Liver (tissue), 9 donors: ENCODE measurements around the gene GLS. TPM values are rescaled to one million over a fixed set of nuclear protein-coding genes. Genes with fewer than 3 reads are reported as not detected.

Source experiments
- DNase-seq: peaks from one replicate; pipeline ENCODE4 v3.0.0-alpha.2; 2017; ENCODE audit warnings: low spot score
- H3K27ac ChIP-seq, 2 donors: one replicate each; pipeline ENCODE4 v1.7.0; 2013; ENCODE audit warnings: inconsistent platforms in 2 of 2, low read length in 2 of 2, control low read depth in 1 of 2, low read depth in 1 of 2, mild to moderate bottlenecking in 1 of 2
- H3K27me3 ChIP-seq, 4 donors: one replicate each; pipeline versions ENCODE4 v1.6.1 to v1.7.0; 2013; ENCODE audit warnings: low read length in 3 of 4, inconsistent platforms in 1 of 4, mild to moderate bottlenecking in 1 of 4, moderate library complexity in 1 of 4; ENCODE audit not compliant: control insufficient read depth in 4 of 4, insufficient read depth in 4 of 4
- H3K36me3 ChIP-seq, 4 donors: one replicate each; pipeline versions ENCODE4 v1.6.1 to v1.7.0; 2013; ENCODE audit warnings: low read length in 3 of 4, mild to moderate bottlenecking in 3 of 4, low read depth in 1 of 4, moderate library complexity in 1 of 4; ENCODE audit not compliant: control insufficient read depth in 4 of 4, insufficient read depth in 3 of 4
- H3K4me1 ChIP-seq, 4 donors: one replicate each; pipeline versions ENCODE4 v1.6.1 to v1.7.0; 2013; ENCODE audit warnings: low read length in 3 of 4, mild to moderate bottlenecking in 3 of 4, moderate library complexity in 1 of 4; ENCODE audit not compliant: control insufficient read depth in 4 of 4, insufficient read depth in 4 of 4
- H3K4me3 ChIP-seq, 3 donors: one replicate each; pipeline versions ENCODE4 v1.6.1 to v1.7.0; 2013; ENCODE audit warnings: low read length in 3 of 3, control low read depth in 1 of 3, low read depth in 1 of 3, mild to moderate bottlenecking in 1 of 3
- H3K9ac ChIP-seq, 2 donors: one replicate each; pipeline ENCODE4 v1.7.0; 2013; ENCODE audit warnings: low read length in 2 of 2, mild to moderate bottlenecking in 2 of 2, moderate library complexity in 2 of 2, control low read depth in 1 of 2, low read depth in 1 of 2
- H3K9me3 ChIP-seq, 4 donors: one replicate each; pipeline versions ENCODE4 v1.6.1 to v1.7.0; 2013; ENCODE audit warnings: low read length in 3 of 4; ENCODE audit not compliant: control insufficient read depth in 4 of 4
- FOXA1 ChIP-seq: IDR thresholded peaks from 2 replicates; pipeline ENCODE4 v1.6.1; 2016; ENCODE audit warnings: antibody characterized with exemption
- FOXA2 ChIP-seq: IDR thresholded peaks from 2 replicates; pipeline ENCODE4 v1.6.1; 2016; ENCODE audit warnings: antibody characterized with exemption
- GABPA ChIP-seq, 2 donors: IDR thresholded peaks in 1 of 2; conservative IDR thresholded peaks in 1 of 2; 2 replicates each; pipeline ENCODE4 v1.6.1; 2016; ENCODE audit warnings: antibody characterized with exemption in 2 of 2, mild to moderate bottlenecking in 1 of 2, moderate library complexity in 1 of 2
- HNF4A ChIP-seq, 2 donors: conservative IDR thresholded peaks; 2 replicates each; pipeline ENCODE4 v1.6.1; 2016; ENCODE audit warnings: antibody characterized with exemption in 2 of 2, mild to moderate bottlenecking in 2 of 2
- HNF4G ChIP-seq: IDR thresholded peaks from 2 replicates; pipeline ENCODE4 v1.6.1; 2016; ENCODE audit warnings: antibody characterized with exemption
- JUND ChIP-seq, 2 donors: IDR thresholded peaks; 2 replicates each; pipeline ENCODE4 v1.6.1; 2016; ENCODE audit warnings: antibody characterized with exemption in 2 of 2
- NR2F2 ChIP-seq: IDR thresholded peaks from 2 replicates; pipeline ENCODE4 v1.6.1; 2016; ENCODE audit warnings: antibody characterized with exemption
- RAD21 ChIP-seq, 2 donors: IDR thresholded peaks; 2 replicates each; pipeline ENCODE4 v1.6.1; 2016; ENCODE audit warnings: antibody characterized with exemption in 2 of 2, mild to moderate bottlenecking in 2 of 2
- REST ChIP-seq: IDR thresholded peaks from 2 replicates; pipeline ENCODE4 v1.6.1; 2016; ENCODE audit warnings: antibody characterized with exemption, mild to moderate bottlenecking
- RXRA ChIP-seq, 2 donors: IDR thresholded peaks; 2 replicates each; pipeline ENCODE4 v1.6.1; 2017 to 2018; ENCODE audit warnings: antibody characterized with exemption in 2 of 2, mild to moderate bottlenecking in 1 of 2
- SP1 ChIP-seq: IDR thresholded peaks from 2 replicates; pipeline ENCODE4 v1.6.1; 2018; ENCODE audit warnings: antibody characterized with exemption, mild to moderate bottlenecking
- TAF1 ChIP-seq: conservative IDR thresholded peaks from 2 replicates; pipeline ENCODE4 v1.6.1; 2016; ENCODE audit warnings: antibody characterized with exemption, mild to moderate bottlenecking
- YY1 ChIP-seq: IDR thresholded peaks from 2 replicates; pipeline ENCODE4 v1.6.1; 2016; ENCODE audit warnings: antibody characterized with exemption, mild to moderate bottlenecking
- ZBTB33 ChIP-seq: IDR thresholded peaks from 2 replicates; pipeline ENCODE4 v1.6.1; 2016; ENCODE audit warnings: antibody characterized with exemption
- WGBS: extraction: QIAGEN DNeasy Blood & Tissue Kit; methylation state at CpG from one replicate; pipeline ENCODE4 v1.1.7; 2013; 5-methylcytosine and 5-hydroxymethylcytosine counted together
- polyA plus RNA-seq, 2 donors: library from polyadenylated mRNA; stranded (reverse) in 1 of 2; unstranded in 1 of 2; fragments of 200-250 nt in 1 of 2; fragments of >200 nt in 1 of 2; fragmentation: Nextera tagmentation in 1 of 2; extraction: Ambion mirVana in 1 of 2; gene quantifications; one replicate each; pipeline versions ENCODE4 v1.2.1 to v1.2.3, GENCODE V29; 2013 to 2015
- total RNA-seq, 2 donors: library from RNA; depleted of rRNA; stranded (reverse); fragments of >200 nt; gene quantifications; one replicate each; pipeline ENCODE4 v1.2.3, GENCODE V29; 2014
- TF ChIP-seq, protein P1 (sequence below): IDR thresholded peaks from 2 replicates; pipeline ENCODE4 v1.6.1; 2016; ENCODE audit warnings: antibody characterized with exemption
- donor health status: healthy.
- donor health status: healthy.
- donor health status: healthy.
- donor health status: healthy.
- donor health status: healthy.

Gene GLS
- total and polyA plus RNA-seq, 4 donors = 4.3 to 38.6 (median 16.5) TPM

DNA sequence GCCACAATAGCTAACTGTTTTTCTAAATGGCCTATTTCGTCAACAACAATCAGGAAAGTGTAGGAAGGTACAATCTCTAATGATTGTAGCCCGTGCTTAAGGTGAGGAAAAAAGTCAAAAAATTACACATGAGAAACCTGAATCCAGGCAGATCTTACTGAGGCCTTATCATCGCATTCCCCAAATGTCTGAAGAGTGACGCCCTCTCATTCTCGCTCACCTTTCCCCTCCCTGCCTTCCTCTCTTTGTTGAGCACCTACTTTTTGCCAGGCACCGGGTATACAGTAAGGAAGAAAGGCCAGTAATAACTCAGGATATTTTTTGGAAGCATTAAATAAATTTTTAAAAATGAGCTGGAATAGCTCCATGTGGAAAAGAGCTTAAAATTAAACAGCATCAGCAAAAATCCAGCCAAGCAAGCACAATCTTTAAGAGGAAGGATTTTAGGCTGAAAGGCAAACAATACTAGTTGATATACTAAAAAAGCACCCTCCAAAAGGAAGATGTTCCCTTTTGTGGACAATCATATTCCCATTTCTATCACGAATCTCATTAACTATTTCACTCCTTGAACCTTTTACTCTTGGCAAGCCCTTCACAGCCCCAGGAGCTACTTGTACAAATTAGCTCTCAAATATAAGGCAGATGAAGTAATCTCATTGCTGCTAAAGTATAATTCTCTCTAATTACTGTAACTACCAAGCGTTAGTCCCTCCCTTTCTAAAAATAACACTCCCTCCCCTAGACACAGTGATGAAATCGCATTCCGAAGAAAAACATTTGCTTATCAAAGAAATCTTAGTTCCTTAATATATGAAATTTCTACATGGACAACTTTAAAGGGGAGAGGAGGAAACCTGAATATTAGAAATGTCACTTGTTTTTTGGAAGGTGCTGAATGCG, 93.4 kb downstream of the GLS start:
- Histone ChIP-seq H3K4me1 (no peaks in the 10 kb centered on the region), H3K4me3 (no peak overlapping the region), H3K36me3 (peaks cover 18 to 96% (median 86%) of the 10 kb centered on the region in 4 donors), H3K9ac (no peak overlapping the region), H3K27ac (no peak overlapping the region), H3K9me3 (no peaks in the 10 kb centered on the region), H3K27me3 (no peaks in the 10 kb centered on the region)
- DNase-seq = no peak
- WGBS = 86% methylated on average over 11 of the region's 11 CpGs
- TF ChIP-seq, protein P1, sequence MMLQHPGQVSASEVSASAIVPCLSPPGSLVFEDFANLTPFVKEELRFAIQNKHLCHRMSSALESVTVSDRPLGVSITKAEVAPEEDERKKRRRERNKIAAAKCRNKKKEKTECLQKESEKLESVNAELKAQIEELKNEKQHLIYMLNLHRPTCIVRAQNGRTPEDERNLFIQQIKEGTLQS = no peak
- no peak for TF ChIP-seq RXRA (IDR thresholded peaks at IDR 0.05)
- no peak for TF ChIP-seq FOXA1
- no peak for TF ChIP-seq TAF1
- no peak for TF ChIP-seq HNF4G
- TF ChIP-seq RAD21 (IDR thresholded peaks at IDR 0.05) = no peak
- TF ChIP-seq JUND (IDR thresholded peaks at IDR 0.05) = no peak
- no peak for TF ChIP-seq HNF4A (conservative IDR thresholded peaks at IDR 0.05)
- TF ChIP-seq FOXA2 = no peak
- TF ChIP-seq SP1 = no peak
- no peak for TF ChIP-seq ZBTB33

- 93% methylated on average over 12 of the region's 12 CpGs for WGBS
- peaks cover 18 to 96% (median 88%) of the 10 kb centered on the region in 4 donors for H3K36me3 ChIP-seq
- no peak overlapping the region for H3K9ac ChIP-seq
- no peak for DNase-seq
- no peaks in the 10 kb centered on the region for H3K9me3 ChIP-seq
- TF ChIP-seq YY1 (no peak), REST (no peak), NR2F2 (no peak), HNF4G (no peak), GABPA (IDR thresholded peaks at IDR 0.05 in 1 of 2, conservative IDR thresholded peaks at IDR 0.05 in 1 of 2) (no peak)
- H3K4me3 ChIP-seq = no peak overlapping the region
- no peak overlapping the region for H3K27ac ChIP-seq
- no peaks in the 10 kb centered on the region for H3K4me1 ChIP-seq
- H3K27me3 ChIP-seq = no peaks in the 10 kb centered on the region
These were observed 94.2 kb downstream of the GLS start for GRCh38 chr2:190974629-190975361.
